GM10266 (cell line): ENCODE data around the gene WDR62.

Experiments
- DNase-seq: peaks from one replicate; pipeline ENCODE4 v3.0.0; 2012; ENCODE audit errors: extremely low spot score
- CTCF ChIP-seq: IDR thresholded peaks from 2 replicates; pipeline ENCODE4 v1.5.1; 2012; ENCODE audit warnings: mild to moderate bottlenecking, low read depth; ENCODE audit not compliant: control insufficient read depth, insufficient read depth; ENCODE audit errors: missing control alignments

Gene WDR62

GRCh38 chr19:36041831-36042230, 12.9 kb upstream of the WDR62 start:
- no peak for DNase-seq
- no peak for TF ChIP-seq CTCF

GRCh38 chr19:36043952-36044351, 10.7 kb upstream of the WDR62 start:
- no peak for DNase-seq
- TF ChIP-seq CTCF = no peak

- no peak for DNase-seq
- TF ChIP-seq CTCF = no peak
These were observed 8.2 kb upstream of the WDR62 start for GRCh38 chr19:36046443-36047050.

GRCh38 chr19:36047835-36048234, 6.9 kb upstream of the WDR62 start:
- TF ChIP-seq CTCF = no peak
- DNase-seq = no peak

- no peak for TF ChIP-seq CTCF
These were observed 5.5 kb upstream of the WDR62 start for GRCh38 chr19:36049080-36049698.

GRCh38 chr19:36051236-36051635, 3.5 kb upstream of the WDR62 start:
- TF ChIP-seq CTCF = peak; percentile 42
- no peak for DNase-seq

More at GRCh38 chr19:36049080-36049698, 5.5 kb upstream of the WDR62 start:
- no peak for DNase-seq

GRCh38 chr19:36051637-36052036, 3.1 kb upstream of the WDR62 start:
- TF ChIP-seq CTCF = no peak
- no peak for DNase-seq
